OCI-LY1 (cell line): ENCODE data around the gene CCDC93.

Source experiments
- H2AFZ ChIP-seq: fragments of 200-600 bp; sonication (generic), shearing (Covaris generic); 2 replicates; pipeline ENCODE4 v1.6.0; 2014; ENCODE audit warnings: antibody characterized with exemption, mild to moderate bottlenecking, low read length
- H3F3A ChIP-seq: fragments of 200-600 bp; sonication (generic), shearing (Covaris generic); 2 replicates; pipeline ENCODE4 v1.6.0; 2014; ENCODE audit warnings: mild to moderate bottlenecking, antibody characterized with exemption, low read length, moderate library complexity; ENCODE audit not compliant: insufficient read depth
- H3K27ac ChIP-seq: fragments of 200-600 bp; sonication (generic); 2 replicates; pipeline ENCODE4 v1.5.1; 2014; ENCODE audit warnings: low read length, mixed run types, mild to moderate bottlenecking, low read depth; ENCODE audit not compliant: poor library complexity, severe bottlenecking
- H3K27me3 ChIP-seq: fragments of 200-600 bp; sonication (generic); 2 replicates; pipeline ENCODE4 v1.6.0; 2014; ENCODE audit warnings: antibody characterized with exemption, mild to moderate bottlenecking, low read length, moderate library complexity; ENCODE audit not compliant: insufficient read depth
- H3K36me3 ChIP-seq: fragments of 200-600 bp; sonication (generic); 2 replicates; pipeline ENCODE4 v1.6.1; 2014; ENCODE audit warnings: mild to moderate bottlenecking, antibody characterized with exemption, low read length, moderate library complexity, mixed read lengths; ENCODE audit not compliant: insufficient read depth
- H3K4me1 ChIP-seq: fragments of 200-600 bp; sonication (generic); 2 replicates; pipeline ENCODE4 v1.5.1; 2014; ENCODE audit warnings: mild to moderate bottlenecking, low read length, moderate library complexity; ENCODE audit not compliant: insufficient read depth, severe bottlenecking
- H3K4me2 ChIP-seq: fragments of 200-600 bp; sonication (generic), shearing (Covaris generic); 2 replicates; pipeline ENCODE4 v1.6.1; 2014; ENCODE audit warnings: low read length
- H3K4me3 ChIP-seq: fragments of 200-600 bp; sonication (generic); 2 replicates; pipeline ENCODE4 v1.5.1; 2014; ENCODE audit warnings: low read length, low read depth, mild to moderate bottlenecking, mixed read lengths; ENCODE audit not compliant: poor library complexity, severe bottlenecking
- H3K79me2 ChIP-seq: fragments of 200-600 bp; shearing (Covaris generic); 2 replicates; pipeline ENCODE4 v1.6.1; 2016; ENCODE audit warnings: mixed run types, low read length, mixed read lengths; ENCODE audit not compliant: insufficient read depth
- H3K9ac ChIP-seq: fragments of 200-600 bp; sonication (generic), shearing (Covaris generic); 2 replicates; pipeline ENCODE4 v1.6.1; 2014; ENCODE audit warnings: mild to moderate bottlenecking, low read length, mixed read lengths
- H3K9me2 ChIP-seq: fragments of 200-600 bp; sonication (generic), shearing (Covaris generic); 2 replicates; pipeline ENCODE4 v1.6.1; 2014; ENCODE audit warnings: low read depth, mild to moderate bottlenecking, low read length, mixed read lengths
- H3K9me3 ChIP-seq: fragments of 200-600 bp; shearing (Covaris generic); 2 replicates; pipeline ENCODE4 v1.6.1; 2014; ENCODE audit warnings: low read length, mixed read lengths
- H4K20me1 ChIP-seq: fragments of 200-600 bp; sonication (generic), shearing (Covaris generic); 2 replicates; pipeline ENCODE4 v1.6.0; 2016; ENCODE audit warnings: mild to moderate bottlenecking, low read length; ENCODE audit not compliant: insufficient read depth
- EZH2 ChIP-seq: fragments of 200-600 bp; sonication (generic), shearing (Covaris generic); IDR thresholded peaks from 2 replicates; pipeline ENCODE4 v1.8.0; 2017; ENCODE audit warnings: borderline replicate concordance, mixed run types, mild to moderate bottlenecking, antibody characterized with exemption, low read length, moderate library complexity, mixed read lengths
- TF ChIP-seq, protein P1 (sequence below): fragments of 200-600 bp; sonication (generic), shearing (Covaris generic); IDR thresholded peaks from 2 replicates; pipeline ENCODE4 v1.5.1; 2017; ENCODE audit warnings: mild to moderate bottlenecking, antibody characterized with exemption, low read length, moderate library complexity, mixed read lengths

CCDC93 gene

DNA sequence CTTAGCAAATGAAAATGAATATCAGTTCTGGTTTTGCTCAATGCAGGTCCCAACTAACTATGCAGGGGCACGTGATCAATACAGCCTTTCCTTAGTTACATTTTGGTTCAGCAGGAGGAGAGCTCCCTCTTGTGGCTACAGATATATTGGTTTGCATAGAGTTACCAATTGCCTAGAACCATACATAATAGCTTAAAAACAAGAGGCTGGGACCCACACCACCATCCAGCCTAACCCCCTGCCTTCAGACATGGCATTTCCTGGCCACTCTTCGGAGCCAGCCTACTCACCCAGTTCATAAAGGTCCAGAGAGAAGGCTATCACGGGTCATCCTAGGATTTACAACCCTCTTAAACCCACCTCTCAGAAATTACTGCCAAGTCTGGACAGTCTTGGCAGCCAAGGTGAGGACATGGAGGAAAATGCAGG is 10.5 kb downstream of the CCDC93 start:
- H3K9me2 ChIP-seq: no peaks in the 10 kb centered on the region
- TF ChIP-seq, protein P1, sequence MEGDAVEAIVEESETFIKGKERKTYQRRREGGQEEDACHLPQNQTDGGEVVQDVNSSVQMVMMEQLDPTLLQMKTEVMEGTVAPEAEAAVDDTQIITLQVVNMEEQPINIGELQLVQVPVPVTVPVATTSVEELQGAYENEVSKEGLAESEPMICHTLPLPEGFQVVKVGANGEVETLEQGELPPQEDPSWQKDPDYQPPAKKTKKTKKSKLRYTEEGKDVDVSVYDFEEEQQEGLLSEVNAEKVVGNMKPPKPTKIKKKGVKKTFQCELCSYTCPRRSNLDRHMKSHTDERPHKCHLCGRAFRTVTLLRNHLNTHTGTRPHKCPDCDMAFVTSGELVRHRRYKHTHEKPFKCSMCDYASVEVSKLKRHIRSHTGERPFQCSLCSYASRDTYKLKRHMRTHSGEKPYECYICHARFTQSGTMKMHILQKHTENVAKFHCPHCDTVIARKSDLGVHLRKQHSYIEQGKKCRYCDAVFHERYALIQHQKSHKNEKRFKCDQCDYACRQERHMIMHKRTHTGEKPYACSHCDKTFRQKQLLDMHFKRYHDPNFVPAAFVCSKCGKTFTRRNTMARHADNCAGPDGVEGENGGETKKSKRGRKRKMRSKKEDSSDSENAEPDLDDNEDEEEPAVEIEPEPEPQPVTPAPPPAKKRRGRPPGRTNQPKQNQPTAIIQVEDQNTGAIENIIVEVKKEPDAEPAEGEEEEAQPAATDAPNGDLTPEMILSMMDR: peak; percentile 88
- TF ChIP-seq EZH2: no peak
- H3F3A ChIP-seq: no peaks in the 10 kb centered on the region
- H3K27ac ChIP-seq: no peak overlapping the region
- H3K27me3 ChIP-seq: no peaks in the 10 kb centered on the region
- no peaks in the 10 kb centered on the region for H3K4me1 ChIP-seq
- H3K36me3 ChIP-seq: peaks cover 85% of the 10 kb centered on the region
- H3K9me3 ChIP-seq: no peaks in the 10 kb centered on the region
- no peaks in the 10 kb centered on the region for H3K79me2 ChIP-seq
- H3K4me3 ChIP-seq: no peak overlapping the region
- no peak overlapping the region for H2AFZ ChIP-seq
- no peaks in the 10 kb centered on the region for H4K20me1 ChIP-seq
- no peak overlapping the region for H3K9ac ChIP-seq
- no peak overlapping the region for H3K4me2 ChIP-seq

DNA sequence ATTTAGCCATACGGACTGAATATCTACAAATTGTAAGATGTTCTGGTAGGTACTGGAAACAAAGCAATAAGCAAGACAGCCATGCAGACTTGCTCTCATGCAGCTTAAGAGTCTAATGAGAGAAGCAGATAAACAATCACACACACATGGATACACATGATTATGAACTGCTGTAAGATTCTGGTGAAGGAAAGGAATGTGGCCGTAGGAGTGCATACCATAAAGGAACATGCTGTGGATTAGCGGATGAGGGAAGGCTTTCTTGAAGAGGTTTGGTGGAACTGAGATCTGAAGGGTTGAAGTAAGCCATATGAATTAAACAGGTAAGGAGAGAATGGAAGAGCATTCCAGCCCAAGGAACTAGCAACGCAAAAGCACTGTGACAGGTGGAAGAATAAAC is 13.8 kb downstream of the CCDC93 start:
- Histone ChIP-seq H3K4me1 (no peaks in the 10 kb centered on the region), H3K9me2 (no peaks in the 10 kb centered on the region), H3F3A (no peaks in the 10 kb centered on the region), H3K27ac (no peak overlapping the region), H3K27me3 (no peaks in the 10 kb centered on the region), H3K9me3 (no peaks in the 10 kb centered on the region), H3K79me2 (no peaks in the 10 kb centered on the region), H4K20me1 (no peaks in the 10 kb centered on the region), H3K4me3 (no peak overlapping the region), H3K36me3 (peaks cover 85% of the 10 kb centered on the region), H3K4me2 (no peak overlapping the region), H2AFZ (no peak overlapping the region), H3K9ac (no peak overlapping the region)
- TF ChIP-seq, protein P1: no peak
- no peak for TF ChIP-seq EZH2

DNA sequence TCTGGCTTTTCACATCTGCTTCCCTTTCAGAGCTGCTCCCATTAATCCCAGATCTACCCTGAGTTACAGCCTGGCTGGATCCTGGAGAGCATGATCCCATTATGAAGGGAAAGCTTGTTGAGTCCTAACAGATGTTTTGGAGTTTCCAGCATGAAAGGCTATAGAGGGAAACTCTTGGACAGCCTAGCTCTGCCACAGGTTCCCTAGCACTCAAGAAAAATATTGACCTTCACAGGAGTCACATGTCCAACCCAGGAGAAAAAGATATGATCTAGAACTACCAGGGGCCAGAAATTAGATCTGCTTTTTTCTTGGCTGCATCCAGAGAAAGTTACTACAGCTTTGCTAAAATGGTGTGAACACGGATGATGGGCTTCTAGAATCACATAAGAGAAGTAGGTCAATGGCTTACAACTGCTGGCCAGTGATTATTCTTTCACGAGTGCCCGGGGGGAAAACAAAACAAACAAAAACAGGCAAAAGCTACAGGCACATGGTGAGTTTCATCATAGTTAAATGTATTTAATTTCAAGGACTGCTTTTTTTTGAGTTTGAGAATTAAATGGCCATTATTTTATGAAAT is 15.9 kb downstream of the CCDC93 start:
- H3K36me3 ChIP-seq: peaks cover 92% of the 10 kb centered on the region
- H3K79me2 ChIP-seq: no peaks in the 10 kb centered on the region
- no peak for TF ChIP-seq EZH2
- TF ChIP-seq, protein P1: no peak
- H4K20me1 ChIP-seq: no peaks in the 10 kb centered on the region
- no peaks in the 10 kb centered on the region for H3K9me2 ChIP-seq
- H3K27ac ChIP-seq: no peak overlapping the region
- no peak overlapping the region for H3K4me3 ChIP-seq
- H3K27me3 ChIP-seq: no peaks in the 10 kb centered on the region
- H3K4me1 ChIP-seq: no peaks in the 10 kb centered on the region
- no peaks in the 10 kb centered on the region for H3F3A ChIP-seq
- no peak overlapping the region for H2AFZ ChIP-seq
- H3K9me3 ChIP-seq: no peaks in the 10 kb centered on the region
- no peak overlapping the region for H3K9ac ChIP-seq
- H3K4me2 ChIP-seq: no peak overlapping the region
